ENCODE data around the gene LILRA1.
"Not testable (repeated sequence)": the region's sequence is repeated elsewhere in the genome, so short reads cannot be mapped to it uniquely, and the experiment has no call there.

Gene LILRA1

DNA sequence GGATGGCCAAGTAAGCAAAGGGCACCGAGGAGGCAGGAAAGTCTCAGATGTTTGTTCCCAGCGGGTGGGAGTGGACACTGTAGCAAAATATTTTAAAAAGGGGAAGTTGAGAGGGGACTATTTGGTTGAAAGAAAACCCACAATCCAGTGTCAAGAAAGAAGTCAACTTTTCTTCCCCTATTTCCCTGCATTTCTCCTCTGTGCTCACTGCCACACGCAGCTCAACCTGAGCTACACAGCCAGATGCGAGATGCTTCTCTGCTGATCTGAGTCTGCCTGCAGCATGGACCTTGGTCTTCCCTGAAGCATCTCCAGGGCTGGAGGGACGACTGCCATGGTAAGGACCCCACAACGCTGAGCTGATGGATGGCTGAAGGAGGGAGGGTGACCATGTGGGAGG, at the start of gene LILRA1:
LILRA1 (plus strand) TSS at position 188 of the 400 bp plus-strand sequence. CDS start 613 bp downstream, outside the sequence.
- DNase-seq (ENCODE audit: low spot score) = not testable (repeated sequence)

DNA sequence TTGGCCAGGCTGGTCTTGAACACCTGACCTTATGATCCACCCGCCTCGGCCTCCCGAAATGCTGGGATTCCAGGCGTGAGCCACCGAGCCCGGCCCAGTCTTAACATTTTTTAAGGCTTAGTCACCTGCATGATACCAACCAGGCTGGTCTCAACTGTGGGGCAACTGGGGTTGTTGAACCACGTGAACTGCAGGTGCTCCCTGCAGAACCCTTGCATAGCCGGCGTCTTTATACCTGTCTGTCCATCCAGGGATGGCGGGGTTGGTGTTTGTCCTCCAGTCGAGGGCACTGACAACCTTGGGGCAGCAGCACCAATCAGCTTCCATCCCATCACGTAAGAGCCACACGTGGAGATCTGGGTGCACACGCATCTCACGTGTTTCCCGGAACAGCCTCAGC, 44.6 kb upstream of the LILRA1 start:
- DNase-seq (ENCODE audit: low spot score) = no peak

DNA sequence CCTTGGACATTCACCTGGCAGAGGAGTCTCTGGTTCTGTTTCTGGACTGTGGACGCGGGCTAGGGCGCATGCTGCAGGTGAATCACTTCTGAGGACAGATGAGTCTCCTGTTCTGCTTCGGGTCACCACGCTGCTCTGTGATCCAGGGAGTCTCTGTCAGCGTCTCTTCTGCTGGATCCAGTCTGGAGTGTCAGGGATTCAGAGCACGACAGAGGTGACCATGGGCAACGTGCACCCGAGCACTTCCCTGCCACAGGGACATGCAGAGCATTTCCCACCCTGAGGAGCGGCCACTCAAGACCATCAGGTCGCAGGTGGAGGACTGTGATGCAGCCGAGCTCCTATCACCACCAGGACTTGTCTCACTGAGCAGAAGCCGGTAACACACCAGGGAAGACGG, 44.2 kb upstream of the LILRA1 start:
- DNase-seq (ENCODE audit: low spot score) = no peak

DNA sequence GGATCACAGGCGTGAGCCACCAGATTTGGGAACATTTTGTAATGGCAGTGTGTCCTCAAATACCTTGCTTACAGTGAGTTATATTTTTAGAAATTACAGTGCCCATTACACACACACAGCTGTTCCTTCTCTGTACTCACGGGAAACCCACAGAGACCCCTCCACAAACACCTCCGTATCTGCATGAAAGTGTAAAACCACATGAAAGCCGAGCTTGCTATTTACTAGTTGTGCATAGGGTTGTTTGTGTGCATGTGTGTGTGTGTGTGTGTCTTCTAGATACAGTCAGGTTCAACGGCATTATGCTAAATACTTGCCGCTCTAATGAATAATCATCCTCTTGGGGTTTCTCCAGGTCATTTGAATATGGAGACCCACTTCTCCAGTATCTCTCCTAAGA, 42.1 kb upstream of the LILRA1 start:
- DNase-seq (ENCODE audit: low spot score) = peak; percentile 18

DNA sequence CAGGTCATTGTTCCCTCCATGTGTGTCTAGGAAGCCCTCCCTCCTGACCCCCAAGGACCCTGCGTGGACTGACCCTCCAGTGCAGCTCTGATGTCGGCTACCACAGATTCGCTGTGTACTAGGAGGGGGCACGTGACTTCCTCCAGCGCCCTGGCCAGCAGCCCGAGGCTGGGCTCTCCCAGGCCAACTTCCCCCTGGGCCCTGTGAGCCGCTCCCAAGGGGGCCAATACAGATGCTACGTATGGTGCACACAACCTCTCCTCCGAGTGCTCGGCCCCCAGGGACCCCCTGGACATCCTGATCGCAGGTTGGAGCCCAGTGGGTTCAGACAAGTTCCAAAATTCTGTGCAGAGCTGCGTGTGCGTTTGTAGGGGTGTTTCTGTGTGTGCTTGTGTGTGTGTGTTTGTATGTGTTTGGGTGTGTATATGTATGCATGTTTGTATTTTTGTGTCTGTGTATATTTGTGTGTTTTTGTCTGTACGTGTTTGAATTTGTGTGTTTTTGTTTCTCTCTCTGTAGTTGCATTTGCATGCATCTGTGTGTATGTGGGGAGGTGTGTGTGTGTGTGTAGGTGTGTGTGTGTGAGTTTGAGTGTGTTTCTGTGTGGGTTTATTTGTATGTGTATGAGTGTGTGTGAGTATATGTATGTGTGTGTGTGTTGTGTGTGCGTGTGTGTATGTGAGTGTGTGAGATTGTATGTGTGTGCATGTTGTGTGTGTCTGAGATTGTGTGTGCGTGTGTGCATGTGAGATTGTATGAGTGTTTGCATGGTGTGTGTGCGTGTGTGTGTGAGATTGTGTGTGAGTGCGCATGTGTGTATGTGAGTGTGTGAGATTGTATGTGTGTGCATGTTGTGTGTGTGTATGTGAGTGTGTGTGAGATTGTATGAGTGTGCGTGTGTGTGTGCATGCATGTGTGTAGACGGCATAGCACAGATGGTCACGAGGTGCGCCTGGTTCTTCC, 41.2 kb upstream of the LILRA1 start:
- no peak for DNase-seq (ENCODE audit: low spot score)

DNA sequence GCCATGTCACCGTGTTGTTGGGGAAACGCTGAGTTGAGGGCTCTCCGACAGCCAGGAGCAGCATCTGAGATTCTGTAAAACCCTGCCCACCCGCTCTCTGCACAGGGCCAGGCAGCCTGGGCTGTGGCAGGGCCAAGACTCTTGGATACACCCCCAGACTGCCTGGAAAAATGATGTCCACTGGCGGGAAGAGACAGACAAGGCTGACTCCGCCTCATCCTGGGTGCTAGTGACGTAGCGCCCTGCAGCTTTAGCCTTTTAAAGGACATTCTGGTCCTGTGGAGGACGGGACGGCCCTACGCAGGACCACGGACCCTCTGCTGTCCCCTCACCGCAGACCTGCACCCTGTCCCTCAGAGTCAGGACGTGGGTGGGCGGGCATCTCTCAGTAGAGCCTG, 40.5 kb upstream of the LILRA1 start:
- no peak for DNase-seq (ENCODE audit: low spot score)

DNA sequence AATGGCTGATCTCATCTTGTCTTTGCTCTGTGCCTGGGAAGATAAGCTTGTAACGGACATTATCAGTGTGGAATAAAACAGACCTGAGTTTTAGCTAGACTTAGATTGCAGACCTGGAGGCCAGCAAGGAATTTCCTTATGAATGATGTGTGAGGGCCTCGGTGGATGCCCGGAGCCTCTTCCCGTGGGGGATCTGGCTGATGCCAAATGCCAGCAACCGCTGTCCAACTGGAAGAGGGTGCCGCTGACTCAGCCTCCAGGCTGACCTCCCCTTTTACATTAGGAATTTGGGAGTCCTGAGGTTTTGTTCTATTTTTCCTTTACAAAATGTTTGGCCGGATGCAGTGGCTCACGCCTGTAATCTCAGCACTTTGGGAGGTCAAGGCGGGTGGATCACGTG, 39.4 kb upstream of the LILRA1 start:
- DNase-seq (ENCODE audit: low spot score) = no peak

DNA sequence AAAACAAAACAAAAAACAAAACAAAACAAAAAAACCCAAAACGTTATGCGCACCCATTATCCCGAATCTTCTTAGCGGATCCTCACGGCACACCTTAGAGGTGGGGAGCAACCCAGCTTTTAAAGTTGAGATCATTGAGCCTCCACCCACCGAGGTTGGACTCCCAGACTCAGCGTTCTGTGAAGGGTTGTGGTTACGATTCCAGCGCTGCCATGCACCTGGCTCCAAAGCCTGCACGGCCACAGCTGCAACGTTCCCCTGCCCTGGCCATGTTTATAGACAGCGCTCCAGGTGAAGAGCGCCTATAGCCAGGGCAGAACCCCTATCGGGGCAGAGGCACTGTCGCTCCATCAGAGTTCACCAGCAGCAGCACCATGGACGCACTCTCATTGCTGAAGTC, 38.5 kb upstream of the LILRA1 start:
- DNase-seq (ENCODE audit: low spot score) = no peak

DNA sequence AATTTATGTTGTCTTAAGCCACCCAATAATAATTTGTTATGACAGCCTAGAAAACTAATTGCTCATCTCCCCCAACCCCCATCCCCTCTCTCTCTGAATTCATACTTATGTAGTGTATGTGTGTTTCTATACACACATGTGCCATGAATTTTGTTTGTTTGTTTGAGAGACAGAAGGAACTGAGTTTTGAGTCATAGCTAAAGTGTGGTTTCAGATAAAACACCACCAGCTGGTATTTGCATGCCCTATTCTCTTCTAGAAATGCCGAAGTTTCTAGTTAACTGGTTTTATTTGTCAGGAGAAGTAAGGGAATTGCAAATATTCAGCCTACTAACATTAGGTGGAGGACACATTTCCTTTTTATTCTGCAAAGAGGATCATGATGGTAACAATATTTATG, 37.2 kb upstream of the LILRA1 start:
- DNase-seq (ENCODE audit: low spot score) = no peak

DNA sequence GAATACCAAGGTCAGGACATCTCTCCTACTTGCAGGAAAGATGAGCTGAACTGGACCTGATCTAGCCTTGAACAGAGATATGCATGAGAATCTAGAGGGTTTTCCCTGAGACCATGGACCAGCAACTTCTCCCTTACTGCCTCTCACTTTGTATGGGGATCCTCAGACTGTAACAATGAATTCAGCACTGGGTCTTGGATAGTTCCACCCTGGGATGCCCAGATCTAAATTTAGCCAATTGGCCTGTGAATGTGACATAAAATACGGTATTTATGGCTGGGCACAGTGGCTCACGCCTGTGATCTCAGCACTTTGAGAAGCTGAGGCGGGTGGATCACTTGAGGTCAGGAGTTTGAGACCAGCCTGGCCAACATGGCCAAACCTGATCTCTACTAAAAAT, 35.1 kb upstream of the LILRA1 start:
- DNase-seq (ENCODE audit: low spot score) = no peak

DNA sequence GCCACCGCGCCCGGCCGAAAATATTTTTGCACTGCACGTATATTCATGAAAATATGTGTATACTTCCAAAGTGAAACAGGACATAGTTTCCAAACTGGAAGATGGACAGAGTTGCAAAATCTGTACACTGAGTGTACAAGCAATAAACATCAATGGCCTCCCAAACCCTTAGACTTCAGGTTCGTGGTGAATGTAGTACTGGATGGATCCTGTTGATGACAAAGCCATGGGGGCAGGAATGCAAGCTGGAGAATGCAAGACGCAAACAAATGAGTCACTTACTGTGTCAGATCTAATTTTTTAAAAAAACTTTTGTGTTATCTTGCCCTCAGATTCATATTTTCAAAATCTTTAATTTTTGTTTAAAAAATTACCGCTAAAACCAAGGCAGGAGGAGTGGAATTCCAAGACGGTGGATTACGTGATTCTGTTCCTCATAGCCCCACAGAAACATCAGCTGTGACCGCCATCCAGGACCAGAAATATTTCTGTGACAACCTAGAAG, 32.5 kb upstream of the LILRA1 start:
- no peak for DNase-seq (ENCODE audit: low spot score)

DNA sequence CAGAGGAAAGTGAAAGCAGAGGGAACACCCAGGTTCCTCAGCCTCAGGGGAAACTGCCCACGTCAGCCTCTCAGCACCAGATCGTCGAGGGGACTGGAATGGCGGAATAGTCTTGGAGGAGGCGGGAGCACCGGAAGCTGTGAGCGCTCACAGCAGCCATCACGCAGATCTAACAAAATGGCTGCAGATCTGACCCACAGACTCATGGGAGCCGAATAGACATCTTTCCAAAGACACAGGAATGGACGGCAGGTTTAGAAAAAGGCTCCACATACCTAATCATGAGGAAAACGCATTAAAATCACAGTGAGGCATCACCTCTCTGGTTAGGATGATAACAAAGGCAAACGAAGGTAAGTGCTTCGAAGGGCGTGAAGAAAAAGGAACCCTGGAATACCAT, 31.6 kb upstream of the LILRA1 start:
- no peak for DNase-seq (ENCODE audit: low spot score)

DNA sequence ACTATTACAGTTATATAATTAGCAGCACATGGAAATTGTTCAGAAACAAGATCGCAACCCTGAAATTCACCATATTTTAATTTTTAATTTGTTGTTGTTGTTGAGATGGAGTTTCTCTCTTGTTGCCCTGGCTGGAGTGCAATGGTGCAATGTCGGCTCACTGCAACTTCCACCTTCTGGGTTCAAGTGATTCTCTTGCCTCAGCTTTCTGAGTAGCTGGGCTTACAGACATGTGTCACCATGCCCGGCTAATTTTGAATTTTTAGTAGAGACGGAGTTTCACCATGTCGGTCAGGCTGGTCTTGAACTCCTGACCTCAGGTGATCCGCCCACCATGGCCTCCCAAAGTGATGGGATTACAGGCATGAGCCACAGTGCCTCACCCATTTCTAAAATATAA, 30.2 kb upstream of the LILRA1 start:
- not testable (repeated sequence) for DNase-seq (ENCODE audit: low spot score)

DNA sequence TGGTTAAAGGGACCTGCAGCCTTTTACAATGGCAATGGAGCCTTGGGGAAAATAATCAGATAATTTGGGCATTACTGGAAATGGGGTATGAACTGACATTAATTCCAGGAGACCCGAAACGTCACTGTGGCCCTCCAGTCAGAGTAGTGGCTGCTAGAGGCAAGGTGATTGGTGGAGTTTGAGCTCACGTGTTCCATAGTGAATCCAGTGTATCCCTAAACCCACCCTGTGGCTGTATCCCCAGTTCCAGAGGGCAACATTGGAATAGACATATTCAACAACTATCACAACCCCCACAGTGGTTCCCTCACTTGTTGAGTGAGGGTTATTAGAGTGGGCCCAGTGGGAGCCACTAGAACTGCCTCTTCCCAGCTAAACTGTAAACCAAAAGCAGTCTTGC, 23.1 kb upstream of the LILRA1 start:
- DNase-seq (ENCODE audit: low spot score) = no peak

DNA sequence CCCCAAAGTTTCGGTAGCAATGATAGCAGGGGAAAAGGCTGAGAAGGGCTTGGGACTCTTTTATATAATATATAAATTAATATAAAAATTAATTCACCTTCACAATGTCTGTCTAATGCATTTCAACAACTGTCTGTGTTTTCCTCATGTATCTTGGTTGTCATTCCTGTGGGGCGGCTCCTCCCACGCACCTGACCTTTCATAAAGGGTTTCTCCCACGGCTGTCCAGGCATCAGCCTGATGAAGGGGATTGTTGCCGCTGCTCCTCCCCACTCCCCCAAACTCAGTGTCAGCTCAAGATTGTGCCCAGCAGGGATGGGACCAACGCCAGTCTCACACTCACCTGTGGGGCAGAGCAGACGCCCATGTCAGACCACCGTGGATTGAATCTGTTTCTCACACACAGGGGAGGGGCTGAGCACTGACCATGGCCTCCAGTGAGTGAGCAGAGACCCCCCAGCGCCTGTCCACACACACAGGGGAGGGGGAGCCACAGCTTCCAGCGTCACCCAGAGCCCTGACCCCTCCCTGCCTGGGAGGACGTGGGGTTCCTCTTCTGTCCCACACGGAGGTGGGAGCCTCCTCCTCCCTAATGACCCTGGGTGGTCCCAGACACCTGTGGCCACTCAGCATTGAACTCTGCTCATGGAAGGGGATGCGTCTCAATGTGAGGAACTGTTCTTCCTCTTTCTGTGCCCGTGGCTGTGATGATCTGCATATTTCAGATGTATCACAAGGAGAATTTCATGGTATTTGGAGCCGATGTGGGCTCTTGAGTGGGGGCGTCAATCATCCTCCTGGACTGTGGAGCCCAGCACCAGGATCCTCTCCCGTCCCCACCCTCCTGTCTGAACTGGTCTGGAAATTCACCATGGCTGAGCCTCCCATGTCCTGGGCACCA, 21.5 kb upstream of the LILRA1 start:
- DNase-seq (ENCODE audit: low spot score) = not testable (repeated sequence)

DNA sequence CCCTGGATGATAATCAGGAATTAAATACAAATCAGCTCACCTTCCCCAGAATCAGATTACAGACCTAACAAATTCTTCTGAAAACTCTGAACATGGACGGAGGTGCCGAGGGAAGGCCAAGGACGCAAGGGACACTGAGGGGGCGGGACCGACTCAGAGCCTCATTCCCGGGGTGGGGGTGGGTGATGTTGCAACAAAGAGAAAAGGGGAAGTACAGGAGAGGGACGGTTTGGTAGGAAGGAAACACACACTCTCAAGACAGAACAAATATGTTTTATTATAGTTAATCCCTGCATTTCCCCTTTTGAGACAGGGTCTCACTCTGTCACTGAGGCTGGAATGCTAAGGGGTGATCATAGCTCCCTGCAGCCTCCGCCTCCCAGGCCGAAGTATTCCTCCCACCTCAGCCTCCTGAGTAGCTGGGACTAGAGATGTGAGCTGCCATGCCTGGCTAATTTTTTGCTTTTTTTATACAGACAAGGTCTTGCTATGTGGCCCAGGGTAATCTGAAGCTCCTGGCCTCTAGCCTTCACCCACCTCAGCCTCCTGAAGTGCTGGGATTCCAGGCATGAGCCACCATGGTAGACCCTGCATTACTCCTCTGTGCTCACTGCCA, 20.6 kb upstream of the LILRA1 start:
- DNase-seq (ENCODE audit: low spot score) = no peak

DNA sequence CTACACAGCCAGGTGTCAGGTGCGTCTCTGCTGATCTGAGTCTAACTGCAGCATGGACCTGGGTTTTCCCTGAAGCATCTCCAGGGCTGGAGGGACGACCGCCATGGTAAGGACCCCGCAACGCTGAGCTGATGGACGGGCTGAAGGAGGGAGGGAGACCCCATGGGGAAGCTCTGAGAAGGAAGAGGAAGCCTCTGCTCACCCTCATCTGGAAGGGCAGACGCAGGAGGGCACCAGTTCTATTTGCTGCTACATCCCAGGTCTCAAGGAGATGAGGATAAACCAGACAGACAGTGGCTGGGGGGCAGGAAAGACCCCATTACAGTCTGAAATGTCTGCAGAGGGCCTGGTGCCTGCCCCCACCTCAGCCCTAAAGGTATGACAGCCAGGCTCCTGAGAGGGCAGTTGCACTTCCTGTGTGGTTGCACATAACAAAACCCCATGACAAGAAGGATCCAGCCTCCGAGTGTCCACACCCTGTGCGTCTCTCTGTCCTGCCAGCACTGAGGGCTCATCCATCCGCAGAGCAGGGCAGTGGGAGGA, 20.0 kb upstream of the LILRA1 start, which contains the start of gene LILRA2:
LILRA2 (plus strand) TSS at position 461 of the 543 bp plus-strand sequence. CDS start 89 bp downstream, outside the sequence.
- DNase-seq (ENCODE audit: low spot score) = no peak

DNA sequence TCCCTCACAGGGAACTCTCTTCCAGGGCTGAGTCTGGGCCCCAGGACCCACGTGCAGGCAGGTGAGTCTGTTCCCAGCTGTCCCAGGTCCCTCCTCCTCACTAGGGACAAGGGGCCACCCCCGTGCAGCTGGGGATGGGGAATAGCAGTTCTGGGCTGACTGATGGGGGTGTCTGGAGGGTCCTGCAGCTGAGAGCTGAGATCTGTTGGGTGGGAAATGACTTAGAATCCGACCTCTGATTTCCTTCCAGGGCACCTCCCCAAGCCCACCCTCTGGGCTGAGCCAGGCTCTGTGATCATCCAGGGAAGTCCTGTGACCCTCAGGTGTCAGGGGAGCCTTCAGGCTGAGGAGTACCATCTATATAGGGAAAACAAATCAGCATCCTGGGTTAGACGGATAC, 19.4 kb upstream of the LILRA1 start:
- no peak for DNase-seq (ENCODE audit: low spot score)

DNA sequence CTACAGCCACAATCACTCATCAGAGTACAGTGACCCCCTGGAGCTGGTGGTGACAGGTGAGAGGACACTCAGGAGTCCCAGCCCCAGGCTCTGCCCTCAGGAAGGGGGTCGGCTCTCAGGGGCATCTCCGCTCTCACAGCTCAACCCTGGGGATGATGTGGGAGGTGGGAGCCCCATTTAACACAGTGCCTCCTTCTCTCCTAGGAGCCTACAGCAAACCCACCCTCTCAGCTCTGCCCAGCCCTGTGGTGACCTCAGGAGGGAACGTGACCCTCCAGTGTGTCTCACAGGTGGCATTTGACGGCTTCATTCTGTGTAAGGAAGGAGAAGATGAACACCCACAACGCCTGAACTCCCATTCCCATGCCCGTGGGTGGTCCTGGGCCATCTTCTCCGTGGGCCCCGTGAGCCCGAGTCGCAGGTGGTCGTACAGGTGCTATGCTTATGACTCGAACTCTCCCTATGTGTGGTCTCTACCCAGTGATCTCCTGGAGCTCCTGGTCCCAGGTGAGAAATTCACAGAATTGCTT, 18.8 kb upstream of the LILRA1 start:
- no peak for DNase-seq (ENCODE audit: low spot score)

DNA sequence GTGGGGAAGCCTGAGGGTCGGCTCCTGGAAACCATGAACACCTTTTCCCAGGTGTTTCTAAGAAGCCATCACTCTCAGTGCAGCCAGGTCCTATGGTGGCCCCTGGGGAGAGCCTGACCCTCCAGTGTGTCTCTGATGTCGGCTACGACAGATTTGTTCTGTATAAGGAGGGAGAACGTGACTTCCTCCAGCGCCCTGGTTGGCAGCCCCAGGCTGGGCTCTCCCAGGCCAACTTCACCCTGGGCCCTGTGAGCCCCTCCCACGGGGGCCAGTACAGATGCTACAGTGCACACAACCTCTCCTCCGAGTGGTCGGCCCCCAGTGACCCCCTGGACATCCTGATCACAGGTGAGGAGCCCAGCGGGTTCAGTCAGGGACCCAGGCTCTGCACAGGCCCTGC, 18.2 kb upstream of the LILRA1 start:
- DNase-seq (ENCODE audit: low spot score) = not testable (repeated sequence)

DNA sequence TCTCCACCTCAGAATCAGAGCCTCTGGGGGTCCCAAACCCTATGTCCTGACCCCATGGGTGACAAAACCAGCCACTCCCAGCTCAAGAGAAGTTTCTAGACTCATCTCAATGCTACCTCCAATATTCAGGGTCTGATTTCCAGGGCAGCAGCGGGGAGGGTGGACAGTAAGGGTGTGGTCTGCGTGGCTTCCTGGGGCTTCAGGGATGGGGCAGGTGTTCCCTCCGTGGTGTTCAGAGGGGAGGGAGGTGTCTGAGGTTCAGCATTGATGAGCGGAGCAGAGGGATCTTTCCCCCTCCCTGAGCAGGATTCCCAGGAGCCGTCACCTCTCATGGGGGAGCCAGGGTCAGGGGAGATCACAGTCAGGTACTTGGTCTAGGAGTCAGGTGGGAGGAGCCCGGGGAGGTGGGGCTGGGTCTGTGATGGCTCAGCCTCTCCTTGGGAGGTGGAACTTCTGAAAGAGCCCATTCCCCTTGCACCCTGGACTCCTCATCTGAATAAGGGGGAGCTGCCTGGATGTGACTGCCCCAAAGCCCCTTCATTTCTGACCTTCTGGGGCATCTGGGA, 16.9 kb upstream of the LILRA1 start:
- DNase-seq (ENCODE audit: low spot score) = no peak
